Sigmoid colon (tissue), 7 donors: ENCODE data around the gene VDAC2. TPM values are rescaled to one million over a fixed set of nuclear protein-coding genes. Genes with fewer than 3 reads are reported as not detected.
"Not testable (repeated sequence)": the region's sequence is repeated elsewhere in the genome, so short reads cannot be mapped to it uniquely, and the experiment has no call there.

Experiments used
- DNase-seq: peaks from one replicate; pipeline ENCODE4 v3.0.0-alpha.2; 2019
- H3K27ac ChIP-seq, 4 donors: fragments of 200-600 bp; sonication (generic); one replicate each; pipeline ENCODE4 v1.5.1; 2016 to 2019; ENCODE audit warnings: mild to moderate bottlenecking in 1 of 4
- H3K27me3 ChIP-seq, 3 donors: fragments of 200-600 bp; sonication (generic); one replicate each; pipeline ENCODE4 v1.5.1; 2019; ENCODE audit warnings: mild to moderate bottlenecking in 1 of 3
- H3K36me3 ChIP-seq, 4 donors: fragments of 200-600 bp; sonication (generic); one replicate each; pipeline ENCODE4 v1.5.1; 2016 to 2019
- H3K4me1 ChIP-seq, 4 donors: fragments of 200-600 bp; sonication (generic); one replicate each; pipeline ENCODE4 v1.5.1; 2017 to 2019
- H3K4me3 ChIP-seq, 4 donors: fragments of 200-600 bp; sonication (generic); one replicate each; pipeline ENCODE4 v1.5.1; 2017 to 2019; ENCODE audit warnings: mild to moderate bottlenecking in 2 of 4, moderate library complexity in 1 of 4
- H3K9me3 ChIP-seq, 4 donors: fragments of 200-600 bp in 3 of 4; sonication (generic) in 3 of 4; one replicate each; pipeline versions ENCODE4 v1.5.1 to v1.6.1; 2013 to 2019
- CTCF ChIP-seq, 4 experiments: fragments of 450-650 bp in 3 of 4; fragments of 200-600 bp in 1 of 4; IDR thresholded peaks; one replicate each; pipeline ENCODE4 v1.5.1; 2016 to 2019; ENCODE audit warnings: antibody characterized with exemption in 4 of 4, mild to moderate bottlenecking in 3 of 4, moderate library complexity in 2 of 4
- EP300 ChIP-seq, 4 donors: sonication (generic); formaldehyde crosslinking; IDR thresholded peaks; one replicate each; pipeline ENCODE4 v1.6.1; 2017; ENCODE audit warnings: antibody characterized with exemption in 4 of 4
- POLR2A ChIP-seq, 2 donors: fragments of 450-650 bp; IDR thresholded peaks; one replicate each; pipeline ENCODE4 v1.6.1; 2016; ENCODE audit warnings: antibody characterized with exemption in 2 of 2, mild to moderate bottlenecking in 2 of 2, moderate library complexity in 2 of 2
- POLR2AphosphoS5 ChIP-seq, 4 donors: sonication (generic); formaldehyde crosslinking; IDR thresholded peaks; one replicate each; pipeline ENCODE4 v1.6.1; 2017; ENCODE audit warnings: antibody characterized with exemption in 4 of 4
- WGBS, 2 donors: extraction: QIAGEN DNeasy Blood & Tissue Kit; methylation state at CpG; one replicate each; pipeline ENCODE4 v1.1.7; 2013; 5-methylcytosine and 5-hydroxymethylcytosine counted together
- intact Hi-C: fragments of 100-400 bp; cut with DNase I; formaldehyde crosslinking; loops from one replicate; pipeline ENCODE4 v1.15.1; 2023
- polyA plus RNA-seq, 3 donors: library from polyadenylated mRNA; stranded (reverse); fragments of 200-250 nt; gene quantifications; one replicate each; pipeline ENCODE4 v1.2.3, GENCODE V29; 2013
- total RNA-seq, 4 donors: library from RNA; depleted of rRNA; stranded (reverse); fragments of >200 nt; gene quantifications; one replicate each; pipeline ENCODE4 v1.1.0, GENCODE V29; 2016
- donor health status: healthy with polysubstance abuse.
- donor health status: Bipolar disorder and iron deficiency.
- donor health status: healthy.

VDAC2 gene
- total and polyA plus RNA-seq, 7 donors: 205 to 437 (median 249) TPM

- TF ChIP-seq POLR2AphosphoS5 (IDR thresholded peaks at IDR 0.05): no peak
- TF ChIP-seq EP300 (IDR thresholded peaks at IDR 0.05): no peak
- TF ChIP-seq CTCF (IDR thresholded peaks at IDR 0.05): no peak
- no peak for TF ChIP-seq POLR2A (IDR thresholded peaks at IDR 0.05)
- H3K4me3 ChIP-seq: no peak overlapping the region
- 90 to 95% methylated on average over 4 of the region's 4 CpGs for WGBS, 2 donors
- H3K4me1 ChIP-seq: peaks cover 0 to 47% (median 37%) of the 10 kb centered on the region in 4 donors
- no peak overlapping the region for H3K27ac ChIP-seq
- intact Hi-C loops: no loop called here
- DNase-seq: peak; percentile 12
- no peaks in the 10 kb centered on the region for H3K9me3 ChIP-seq
- H3K36me3 ChIP-seq: peaks cover 32 to 91% (median 71%) of the 10 kb centered on the region in 4 donors
- no peaks in the 10 kb centered on the region for H3K27me3 ChIP-seq
These were observed 9.7 kb downstream of the VDAC2 start for GRCh38 chr10:75220274-75220673.

GRCh38 chr10:75221492-75221891, 10.9 kb downstream of the VDAC2 start:
- Histone ChIP-seq H3K4me1 (peaks cover 0 to 47% (median 38%) of the 10 kb centered on the region in 4 donors), H3K36me3 (peaks cover 23 to 79% (median 65%) of the 10 kb centered on the region in 4 donors), H3K27ac (peak overlapping the region in 1 of 4 donors; percentile 27)
- 89 to 94% methylated on average over 8 of the region's 8 CpGs for WGBS, 2 donors
- H3K9me3 ChIP-seq, H3K27me3 ChIP-seq, H3K4me3 ChIP-seq, intact Hi-C loops: not testable (repeated sequence)
- peak; percentile 12 for DNase-seq

GRCh38 chr10:75223507-75223906, 12.9 kb downstream of the VDAC2 start:
- H3K36me3 ChIP-seq: peaks cover 17 to 64% (median 50%) of the 10 kb centered on the region in 4 donors

GRCh38 chr10:75226095-75226494, 15.5 kb downstream of the VDAC2 start:
- Histone ChIP-seq H3K36me3 (peaks cover 7 to 63% (median 28%) of the 10 kb centered on the region in 4 donors), H3K9me3 (no peaks in the 10 kb centered on the region), H3K27ac (peak overlapping the region; percentile 77 to 88 (median 82)), H3K4me1 (peaks cover 0 to 74% (median 70%) of the 10 kb centered on the region in 4 donors), H3K4me3 (peak overlapping the region in 1 of 4 donors; percentile 4), H3K27me3 (no peaks in the 10 kb centered on the region)
- no peak for DNase-seq
- intact Hi-C loops: no loop called here
- no peak for TF ChIP-seq EP300 (IDR thresholded peaks at IDR 0.05)
- TF ChIP-seq POLR2AphosphoS5 (IDR thresholded peaks at IDR 0.05): no peak
- no peak for TF ChIP-seq CTCF (IDR thresholded peaks at IDR 0.05)
- TF ChIP-seq POLR2A (IDR thresholded peaks at IDR 0.05): no peak
- 59 to 65% methylated on average over 2 of the region's 2 CpGs for WGBS, 2 donors

More at GRCh38 chr10:75223507-75223906, 12.9 kb downstream of the VDAC2 start:
- TF ChIP-seq CTCF (IDR thresholded peaks at IDR 0.05) (no peak), EP300 (IDR thresholded peaks at IDR 0.05) (no peak)
- H3K4me3 ChIP-seq: no peak overlapping the region
- peaks cover 0 to 57% (median 56%) of the 10 kb centered on the region in 4 donors for H3K4me1 ChIP-seq
- no peaks in the 10 kb centered on the region for H3K27me3 ChIP-seq
- DNase-seq: peak; percentile 4
- intact Hi-C loops: no loop called here
- H3K9me3 ChIP-seq: no peaks in the 10 kb centered on the region
- 78 to 79% methylated on average over 2 of the region's 2 CpGs for WGBS, 2 donors
- H3K27ac ChIP-seq: peak overlapping the region; percentile 77 to 88 (median 82)

- peak; percentile 48 for DNase-seq
- intact Hi-C loops: no loop called here
- Histone ChIP-seq H3K4me1 (peaks cover 0 to 74% (median 70%) of the 10 kb centered on the region in 4 donors), H3K4me3 (no peak overlapping the region), H3K27ac (peak overlapping the region; percentile 77 to 88 (median 82)), H3K36me3 (peaks cover 7 to 63% (median 28%) of the 10 kb centered on the region in 4 donors), H3K9me3 (no peaks in the 10 kb centered on the region), H3K27me3 (no peaks in the 10 kb centered on the region)
- 69 to 78% methylated on average over 5 of the region's 5 CpGs for WGBS, 2 donors
- TF ChIP-seq POLR2AphosphoS5 (IDR thresholded peaks at IDR 0.05) (no peak), EP300 (IDR thresholded peaks at IDR 0.05) (no peak), POLR2A (IDR thresholded peaks at IDR 0.05) (no peak), CTCF (IDR thresholded peaks at IDR 0.05) (no peak)
These were observed 16.1 kb downstream of the VDAC2 start for GRCh38 chr10:75226656-75227055.
